GM21381 (cell line): ENCODE measurements around the gene UGGT2.
A peak's percentile ranks its signal among the peaks of the same experiment; 100 is the strongest.
"Not testable (repeated sequence)": the region's sequence is repeated elsewhere in the genome, so short reads cannot be mapped to it uniquely, and the experiment has no call there.

Experiments
- ATAC-seq: cut with Tn5 transposase; IDR thresholded peaks from one replicate; pipeline ENCODE4 v1.9.1; 2021; ENCODE audit warnings: mild to moderate bottlenecking, moderate library complexity; ENCODE audit not compliant: unreplicated experiment

Gene UGGT2

DNA sequence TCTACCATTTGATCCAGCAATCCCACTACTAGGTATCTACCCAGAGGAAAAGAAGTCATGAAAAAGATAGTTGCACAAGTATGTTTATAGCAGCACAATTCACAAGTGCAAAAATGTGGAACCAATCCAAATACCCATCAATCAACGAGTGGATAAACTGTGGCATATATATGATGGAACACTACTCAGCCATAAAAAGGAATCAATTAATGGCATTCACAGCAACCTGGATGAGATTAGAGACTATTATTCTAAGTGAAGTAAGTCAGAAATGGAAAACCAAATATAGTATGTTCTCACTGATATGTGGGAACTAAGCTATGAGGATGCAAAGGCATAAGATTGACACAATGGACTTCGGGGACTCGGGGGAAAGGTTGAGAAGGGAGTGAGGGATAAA, 1.3 kb downstream of the UGGT2 start:
- not testable (repeated sequence) for ATAC-seq

DNA sequence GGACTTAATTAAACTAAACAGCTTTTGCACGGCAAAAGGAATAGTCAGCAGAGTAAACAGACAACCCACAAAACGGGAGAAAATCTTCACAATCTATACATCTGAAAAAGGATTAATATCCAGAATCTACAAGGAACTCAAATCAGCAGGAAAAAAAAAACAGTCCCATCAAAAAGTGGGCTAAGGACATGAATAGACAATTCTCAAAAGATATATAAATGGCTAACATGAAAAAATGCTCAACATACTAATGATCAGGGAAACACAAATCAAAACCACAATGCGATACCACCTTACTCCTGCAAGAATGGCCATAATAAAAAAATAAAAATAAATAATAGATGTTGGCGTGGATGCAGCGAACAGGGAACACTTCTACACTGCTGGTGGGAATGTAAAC, 1.7 kb downstream of the UGGT2 start:
- ATAC-seq = not testable (repeated sequence)

GRCh38 chr13:96050955-96051354, 2.2 kb downstream of the UGGT2 start:
- not testable (repeated sequence) for ATAC-seq

DNA sequence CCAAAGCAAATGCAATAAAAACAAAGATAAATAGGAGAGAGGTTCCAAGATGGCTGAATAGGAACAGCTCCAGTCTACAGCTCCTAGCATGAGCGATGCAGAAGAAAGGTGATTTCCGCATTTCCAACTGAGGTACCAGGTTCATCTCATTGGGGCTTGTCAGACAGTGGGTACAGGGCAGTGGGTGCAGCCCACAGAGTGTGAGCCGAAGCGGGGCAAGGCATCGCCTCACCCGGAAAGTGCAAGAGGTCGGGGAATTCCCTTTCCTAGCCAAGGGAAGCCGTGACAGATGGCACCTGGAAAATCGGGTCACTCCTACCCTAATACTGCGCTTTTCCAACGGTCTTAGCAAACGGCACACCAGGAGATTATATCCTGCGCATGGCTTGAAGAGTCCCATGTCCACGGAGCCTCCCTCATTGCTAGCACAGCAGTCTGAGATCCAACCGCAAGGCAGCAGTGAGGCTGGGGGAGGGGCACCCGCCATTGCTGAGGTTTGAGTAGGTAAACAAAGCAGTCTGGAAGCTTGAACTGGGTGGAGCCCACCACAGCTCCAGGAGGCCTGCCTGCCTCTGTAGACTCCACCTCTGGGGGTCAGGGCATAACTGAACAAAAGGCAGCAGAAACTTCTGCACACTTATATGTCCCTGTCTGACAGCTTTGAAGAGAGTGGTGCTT, 6.6 kb downstream of the UGGT2 start:
- ATAC-seq = not testable (repeated sequence)

DNA sequence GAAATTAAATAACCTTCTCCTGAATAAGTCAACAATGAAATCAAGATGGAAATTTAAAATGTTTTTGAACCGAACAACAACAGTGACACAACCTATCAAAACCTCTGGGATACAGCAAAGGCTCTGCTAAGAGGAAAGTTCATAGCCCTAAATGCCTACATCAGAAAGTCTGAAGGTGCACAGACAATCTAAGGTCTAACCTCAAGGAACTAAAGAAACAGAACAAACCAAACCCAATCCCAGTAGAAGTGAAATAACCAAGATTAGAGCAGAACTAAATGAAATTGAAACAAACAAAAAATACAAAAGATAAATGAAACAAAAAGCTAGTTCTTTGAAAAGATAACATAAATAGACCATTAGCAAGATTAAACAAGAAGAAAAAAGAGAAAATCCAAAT, 9.0 kb downstream of the UGGT2 start:
- no peak for ATAC-seq

- ATAC-seq = no peak
Observed at GRCh38 chr13:96041326-96042110, 11.7 kb downstream of the UGGT2 start.

DNA sequence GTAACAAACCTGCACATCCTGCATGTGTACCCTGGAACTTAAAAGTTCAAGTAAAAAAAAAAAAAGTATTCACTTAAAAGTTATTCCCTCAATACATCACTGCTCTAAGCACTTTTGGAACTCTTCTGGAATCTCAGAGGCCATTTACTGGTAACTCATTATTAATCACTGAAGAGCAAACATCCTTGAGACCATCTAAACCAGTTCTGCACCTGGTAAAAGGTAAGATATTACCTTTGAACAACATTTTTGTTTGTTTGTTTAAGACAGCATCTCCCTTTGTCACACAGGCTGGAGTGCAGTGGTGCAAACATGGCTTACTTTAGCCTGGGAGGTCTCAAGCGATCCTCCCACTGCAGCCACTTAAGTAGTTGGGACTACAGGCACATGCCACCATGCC, 16.7 kb downstream of the UGGT2 start:
- ATAC-seq = no peak

- ATAC-seq = no peak
Observed at GRCh38 chr13:96034662-96035061, 18.5 kb downstream of the UGGT2 start.

- ATAC-seq = no peak
Observed at GRCh38 chr13:96033220-96034015, 19.8 kb downstream of the UGGT2 start.

DNA sequence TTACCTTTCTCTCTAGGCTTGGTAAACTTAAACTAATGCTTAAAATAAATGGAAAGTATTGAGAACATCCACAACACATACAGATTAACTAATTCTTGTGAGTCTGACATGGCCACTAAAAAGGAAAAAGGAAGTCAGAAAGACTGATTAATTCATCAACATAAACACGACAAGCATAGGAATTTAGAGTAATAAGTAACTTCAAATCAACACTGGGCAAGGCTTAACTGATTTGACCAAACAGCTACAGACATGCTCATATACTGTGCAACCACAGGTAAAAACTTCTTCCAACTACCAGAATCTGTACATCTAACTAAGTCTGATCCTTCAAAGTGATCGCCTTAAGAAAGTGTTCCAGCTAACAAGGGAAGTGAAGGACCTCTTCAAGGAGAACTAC, 20.5 kb downstream of the UGGT2 start:
- no peak for ATAC-seq

GRCh38 chr13:96029002-96029401, 24.2 kb downstream of the UGGT2 start:
- no peak for ATAC-seq

DNA sequence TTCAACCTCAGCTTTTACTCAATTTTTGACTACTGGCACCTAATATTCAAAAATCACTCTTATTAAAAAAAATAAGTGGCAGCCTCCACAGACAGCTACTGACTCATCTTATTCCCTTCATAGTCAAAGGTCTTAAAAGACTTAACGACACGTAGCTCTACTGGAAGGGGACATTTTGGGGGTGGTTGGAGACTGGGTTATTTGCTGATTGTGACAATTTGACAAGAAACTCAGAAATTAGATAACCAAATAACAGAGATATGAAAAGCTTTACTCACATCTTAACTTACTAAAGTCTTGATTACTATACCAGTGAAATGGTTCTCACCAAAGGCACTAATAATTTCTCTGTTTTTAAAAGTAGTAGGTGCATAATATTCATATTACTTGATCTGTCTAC, 25.7 kb downstream of the UGGT2 start:
- ATAC-seq = no peak

GRCh38 chr13:96025283-96025682, 27.9 kb downstream of the UGGT2 start:
- ATAC-seq = no peak

DNA sequence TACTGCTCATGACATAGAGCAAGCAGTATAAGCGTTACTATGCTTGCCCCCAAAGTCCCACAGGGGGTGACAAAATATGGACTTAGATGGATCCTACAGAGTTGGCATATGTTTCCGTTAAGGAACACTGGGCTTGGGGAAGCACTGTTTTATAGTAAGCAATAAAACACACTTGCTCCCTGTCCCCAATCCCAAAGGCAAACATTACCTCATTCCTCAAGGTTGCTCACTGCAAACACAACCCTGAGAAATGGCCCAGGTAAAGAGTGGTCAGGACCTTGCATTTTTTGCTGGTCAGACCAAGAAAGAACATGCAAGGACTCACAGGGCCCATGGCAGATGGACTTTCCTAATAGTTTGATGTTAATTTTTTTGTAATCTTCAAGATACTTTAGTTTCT, 32.3 kb downstream of the UGGT2 start:
- ATAC-seq = no peak

DNA sequence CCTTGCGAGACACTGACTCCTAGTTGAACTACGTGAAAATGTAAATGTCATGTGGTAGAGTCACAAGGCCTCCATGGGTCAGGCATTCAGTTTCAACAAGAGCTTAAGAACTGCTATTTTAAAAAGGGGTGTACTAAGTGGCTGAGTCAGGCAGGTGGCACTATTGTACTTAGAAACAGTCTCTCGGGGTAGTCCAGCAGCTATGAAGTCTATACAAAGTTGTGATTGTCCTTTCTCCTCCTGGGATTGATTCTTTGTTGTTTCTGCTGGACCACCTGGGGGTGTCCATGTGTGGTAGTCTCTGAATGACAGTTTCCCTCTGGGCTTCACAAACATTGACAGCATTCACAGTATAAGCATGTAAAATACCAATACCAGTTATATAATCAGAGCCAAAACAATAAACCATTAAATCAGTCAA, 33.0 kb downstream of the UGGT2 start:
- peak; percentile 92 for ATAC-seq

DNA sequence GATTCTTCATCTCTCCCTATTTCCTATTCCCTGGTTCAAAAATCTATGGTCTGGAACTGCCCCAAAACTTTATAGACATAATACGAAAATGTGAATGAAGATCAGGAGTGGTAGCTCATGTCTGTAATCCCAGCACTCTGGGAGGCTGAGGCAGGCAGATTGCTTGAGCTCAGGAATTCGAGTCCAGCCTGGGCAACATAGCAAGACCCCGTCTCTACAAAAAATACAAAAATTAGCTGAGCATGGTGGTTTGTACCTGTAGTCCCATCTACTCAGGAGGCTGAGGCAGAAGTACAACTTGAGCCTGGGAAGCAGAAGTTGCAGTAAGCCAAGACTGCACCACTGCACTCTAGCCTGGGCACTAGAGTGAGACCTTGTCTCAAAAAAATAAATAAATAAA, 35.1 kb downstream of the UGGT2 start:
- ATAC-seq = no peak

DNA sequence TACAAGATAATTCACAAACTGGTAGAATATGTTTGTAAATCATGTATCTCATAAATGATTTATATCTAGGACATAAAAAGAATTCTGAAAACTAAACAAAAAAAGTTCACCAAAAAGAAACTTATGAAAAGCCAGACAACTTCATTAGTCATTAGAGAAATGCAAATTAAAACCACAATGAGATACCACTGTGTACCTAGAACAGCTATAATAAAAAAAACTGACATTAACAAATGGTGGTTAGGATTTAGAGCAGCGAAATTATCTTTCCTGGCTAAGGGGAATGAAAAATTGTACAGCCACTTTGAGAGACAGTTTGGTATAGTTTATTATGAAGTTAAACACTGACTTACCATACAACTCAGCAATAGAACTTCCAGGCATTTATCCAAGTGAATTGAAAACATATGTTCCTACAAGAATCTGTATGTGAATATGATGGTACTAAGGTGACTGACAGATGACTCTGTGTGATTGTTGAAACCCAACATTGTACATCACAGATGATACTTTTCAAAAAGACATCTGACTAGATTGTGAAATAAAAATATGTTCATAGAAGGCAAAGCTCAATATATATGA, 41.8 kb downstream of the UGGT2 start:
- peak; percentile 54 for ATAC-seq

GRCh38 chr13:96003304-96003703, 49.9 kb downstream of the UGGT2 start:
- ATAC-seq = no peak

- no peak for ATAC-seq
Observed at GRCh38 chr13:96002322-96003131, 50.7 kb downstream of the UGGT2 start.

DNA sequence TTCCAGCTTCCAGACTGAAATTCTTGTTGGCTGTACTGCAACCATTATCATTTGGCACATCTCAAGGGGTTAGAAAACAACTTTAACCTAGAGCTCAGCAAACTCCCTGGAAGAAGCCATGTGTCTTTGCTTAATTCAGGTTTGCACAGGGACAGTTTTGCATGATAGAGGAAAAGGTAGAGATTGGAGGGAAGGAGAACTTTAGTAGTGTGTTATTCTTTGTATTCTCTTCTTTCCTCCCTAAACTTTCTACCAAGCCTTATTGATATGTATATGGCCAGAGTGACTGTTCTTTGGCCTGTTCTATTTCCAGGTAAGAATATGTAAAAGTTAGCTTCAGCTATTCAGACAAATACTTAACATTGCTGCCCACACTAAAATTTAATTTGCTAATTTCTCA, 53.1 kb downstream of the UGGT2 start:
- no peak for ATAC-seq
